GM21390 (cell line): ENCODE data around the gene TMEM174.

Source experiments
- ATAC-seq: cut with Tn5 transposase; IDR thresholded peaks from one replicate; pipeline ENCODE4 v1.9.1; 2021; ENCODE audit not compliant: unreplicated experiment

TMEM174 gene

DNA sequence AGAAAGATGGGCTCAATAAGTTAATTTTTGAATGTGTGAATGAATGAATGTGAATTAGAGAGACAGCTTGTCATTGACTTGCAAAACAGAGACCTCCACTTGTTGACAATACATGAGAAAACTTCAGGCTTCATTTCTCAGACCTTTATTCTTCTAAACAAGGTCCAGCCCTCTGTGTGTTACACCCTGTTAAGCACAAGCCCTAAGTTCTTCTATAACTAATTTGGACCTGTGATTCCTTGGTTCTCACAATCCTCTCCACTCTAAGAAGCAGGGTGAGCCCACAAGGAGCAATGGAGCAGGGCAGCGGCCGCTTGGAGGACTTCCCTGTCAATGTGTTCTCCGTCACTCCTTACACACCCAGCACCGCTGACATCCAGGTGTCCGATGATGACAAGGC is at the start of gene TMEM174:
TSS of gene TMEM174 (plus strand) at position 243 of the 400 bp plus-strand sequence. CDS start at position 294, 51 bp downstream.
- ATAC-seq: no peak

GRCh38 chr5:73125289-73125688 is 47.7 kb upstream of the TMEM174 start:
- ATAC-seq: no peak

DNA sequence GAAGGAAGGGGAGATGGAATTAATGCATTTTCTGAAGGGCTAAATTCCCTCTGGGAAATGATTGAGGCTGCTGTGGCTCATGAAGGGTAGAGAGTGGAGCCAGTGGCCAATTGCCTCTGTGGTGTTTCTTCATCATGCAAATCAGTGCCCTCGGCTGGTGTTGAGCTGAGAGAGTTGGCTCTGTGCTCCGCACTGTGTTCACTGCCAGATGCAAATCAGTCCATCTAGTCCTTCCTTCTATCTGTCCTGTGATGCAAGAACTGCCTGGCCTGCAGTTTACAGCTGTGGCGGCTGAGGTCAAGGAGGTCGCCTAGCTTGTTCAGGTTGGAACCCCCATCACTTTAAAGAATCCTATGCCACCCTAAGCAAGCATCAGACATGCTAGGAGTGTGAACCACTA is 46.6 kb upstream of the TMEM174 start:
- ATAC-seq: no peak

- ATAC-seq: no peak
Measured at GRCh38 chr5:73126957-73127356, 46.0 kb upstream of the TMEM174 start.

DNA sequence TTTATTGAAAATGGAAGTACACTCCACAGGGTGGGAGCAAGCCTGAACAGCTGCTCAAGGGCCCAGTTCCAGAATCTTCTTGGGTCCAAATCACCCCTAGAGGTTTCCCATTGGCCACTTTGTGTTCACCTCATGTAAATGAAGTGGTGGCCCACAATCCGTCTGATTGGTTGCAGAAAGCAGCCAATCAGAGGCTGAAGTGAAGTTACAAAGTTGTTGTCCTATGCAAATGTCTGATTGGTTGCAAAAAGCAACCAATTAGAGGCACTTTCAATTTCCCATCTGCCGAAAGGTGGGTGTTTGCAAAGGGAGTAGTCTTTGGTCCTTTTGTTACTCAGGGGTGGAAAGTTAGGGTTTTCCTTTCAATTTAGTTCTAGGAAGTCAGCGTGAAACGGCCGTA is 43.9 kb upstream of the TMEM174 start:
- no peak for ATAC-seq

DNA sequence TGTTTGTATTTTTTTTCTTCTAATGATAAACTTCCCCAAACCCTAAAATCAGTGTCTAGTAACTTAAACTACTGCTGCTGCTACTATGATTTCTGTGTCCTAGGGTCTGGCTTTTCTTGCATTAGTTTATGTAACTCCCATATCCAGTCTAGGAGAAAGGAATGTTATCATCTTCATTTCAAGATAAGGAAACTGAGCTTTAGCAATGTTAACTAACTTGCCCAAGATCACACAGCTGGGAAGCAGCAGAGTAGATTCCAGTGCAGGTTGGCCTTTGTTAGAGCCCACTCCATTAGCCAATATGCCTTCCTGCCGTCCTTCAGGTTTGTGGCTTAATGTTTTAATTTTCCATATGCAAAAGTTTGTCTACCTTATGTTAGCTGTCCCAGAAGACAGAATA is 42.2 kb upstream of the TMEM174 start:
- ATAC-seq: no peak

DNA sequence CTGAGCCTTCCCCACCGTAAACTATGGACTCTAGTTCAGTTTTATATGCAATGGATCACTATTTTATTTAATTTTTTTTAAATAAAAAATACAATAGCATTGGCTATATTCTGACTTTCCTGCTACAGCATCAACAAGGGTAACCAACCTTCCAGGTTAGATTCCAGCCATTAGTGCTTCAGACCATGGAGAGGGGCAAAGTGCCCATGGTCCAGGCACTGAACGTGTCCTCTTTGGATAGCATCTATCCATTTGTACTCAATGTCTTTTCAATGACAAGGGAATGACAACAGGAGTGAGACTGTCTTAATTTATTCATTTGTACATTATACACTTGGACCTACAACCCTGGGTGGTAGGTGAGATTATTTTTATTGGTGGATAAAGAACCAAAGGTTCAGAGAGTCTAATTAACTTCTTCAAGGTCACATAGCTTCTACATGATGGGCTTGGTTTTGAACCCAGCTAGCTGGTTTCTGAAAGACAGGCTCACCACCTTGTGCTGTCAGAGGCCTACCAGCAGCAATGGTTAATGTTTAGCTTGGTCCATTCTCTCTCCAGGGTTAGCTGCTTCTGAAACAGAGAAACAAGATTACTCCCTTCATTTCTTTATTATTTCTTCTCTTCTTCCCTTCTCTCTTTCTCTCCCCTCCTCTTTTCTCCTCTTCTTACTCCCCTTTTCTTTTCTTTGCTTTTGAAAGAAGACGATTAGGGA is 41.1 kb upstream of the TMEM174 start:
- ATAC-seq: no peak

DNA sequence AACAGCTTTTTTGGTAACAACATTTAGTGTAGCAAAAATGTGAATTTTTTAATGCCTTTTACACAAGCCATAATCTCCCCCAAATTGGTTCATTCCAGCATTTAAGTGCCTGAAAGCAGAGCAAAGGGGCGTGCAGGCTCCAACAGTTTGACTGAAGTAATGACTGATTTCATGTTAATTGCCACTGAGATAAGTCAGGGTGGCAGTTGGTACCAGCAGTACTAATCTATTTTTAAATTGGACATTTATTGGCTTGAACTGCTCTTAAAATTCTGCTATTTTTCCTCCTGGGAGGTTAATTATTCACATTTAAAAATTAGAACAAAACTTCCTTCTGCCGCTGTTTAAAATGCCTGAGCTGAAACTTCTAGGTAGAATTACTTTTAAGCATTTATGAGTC is 40.2 kb upstream of the TMEM174 start:
- ATAC-seq: no peak

DNA sequence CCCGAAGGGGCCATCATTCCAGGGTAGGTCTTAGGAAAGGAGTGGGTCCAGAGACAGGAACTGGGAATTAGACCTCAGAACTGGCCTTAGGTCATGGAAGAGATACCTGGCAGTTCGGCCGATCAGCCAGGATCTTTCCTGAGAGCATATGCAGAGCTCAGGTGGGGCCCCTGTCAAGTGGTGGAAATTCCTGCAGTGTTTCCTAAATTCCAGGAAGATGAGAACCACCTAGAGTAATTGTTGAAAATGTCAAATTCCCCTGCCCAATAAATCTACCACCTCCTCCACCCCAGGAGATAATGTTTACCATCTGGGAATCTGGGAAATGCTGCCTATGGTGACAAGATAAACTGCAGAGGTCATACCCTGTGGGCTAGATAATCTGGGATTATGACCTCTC is 38.0 kb upstream of the TMEM174 start:
- no peak for ATAC-seq

GRCh38 chr5:73135429-73136054 is 37.5 kb upstream of the TMEM174 start:
- ATAC-seq: no peak

- no peak for ATAC-seq
Measured at GRCh38 chr5:73136055-73136562, 36.9 kb upstream of the TMEM174 start.

- no peak for ATAC-seq
Measured at GRCh38 chr5:73137563-73138530, 35.1 kb upstream of the TMEM174 start.

GRCh38 chr5:73139485-73139884 is 33.5 kb upstream of the TMEM174 start:
- ATAC-seq: no peak

- ATAC-seq: no peak
Measured at GRCh38 chr5:73140801-73141200, 32.2 kb upstream of the TMEM174 start.

GRCh38 chr5:73142035-73142434 is 31.0 kb upstream of the TMEM174 start:
- ATAC-seq: no peak

DNA sequence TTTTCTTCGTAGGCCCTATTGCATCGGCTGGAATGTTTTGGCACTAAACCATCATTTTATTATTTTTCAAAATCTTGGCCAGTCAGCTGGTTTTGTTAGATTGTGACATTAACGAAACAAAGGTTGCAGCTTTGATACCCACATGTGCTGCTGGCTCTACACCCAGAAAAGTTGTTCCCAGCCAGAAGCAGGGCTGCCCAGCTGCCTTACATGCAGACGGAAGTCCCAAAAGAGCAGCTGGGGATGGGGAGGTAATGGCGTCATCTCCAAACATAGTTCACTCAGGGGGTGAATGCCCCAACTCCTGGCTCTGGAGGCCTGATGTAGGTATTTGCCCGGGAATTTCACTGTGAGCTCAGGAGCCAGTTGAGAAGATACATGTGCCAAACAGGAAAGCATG is 29.3 kb upstream of the TMEM174 start:
- ATAC-seq: no peak

- no peak for ATAC-seq
Measured at GRCh38 chr5:73149540-73149939, 23.5 kb upstream of the TMEM174 start.

DNA sequence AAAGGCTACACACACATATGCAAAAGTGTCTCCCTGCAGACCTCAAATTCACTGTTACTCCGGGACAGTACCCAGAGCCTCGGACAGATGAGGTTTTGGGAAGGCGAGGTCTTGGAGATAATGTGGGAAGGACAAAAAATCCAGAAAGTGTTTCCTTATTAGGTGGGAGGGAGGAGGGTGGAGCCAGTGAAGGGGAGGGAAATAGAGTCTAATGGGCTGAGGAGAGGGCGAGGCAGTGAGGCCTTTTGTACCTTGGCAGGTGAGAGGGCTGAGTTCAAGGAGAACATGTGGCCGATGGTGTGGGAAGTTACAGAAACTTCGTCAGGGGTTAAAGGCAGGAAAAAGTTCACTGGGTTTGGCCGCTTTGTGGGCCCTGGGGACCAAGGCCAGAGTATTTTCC is 22.1 kb upstream of the TMEM174 start:
- ATAC-seq: no peak

- no peak for ATAC-seq
Measured at GRCh38 chr5:73151766-73152410, 21.1 kb upstream of the TMEM174 start.

GRCh38 chr5:73152411-73153388 is 20.3 kb upstream of the TMEM174 start:
- no peak for ATAC-seq
